C4-2B (cell line): Measurements from ENCODE around the gene CDKN2A.
A peak's percentile ranks its signal among the peaks of the same experiment; 100 is the strongest.

Experiments used
- CTCF ChIP-seq: fragments of 450-650 bp; conservative IDR thresholded peaks from 2 replicates; pipeline ENCODE4 v1.5.1; 2017; ENCODE audit warnings: mild to moderate bottlenecking
- ZFX ChIP-seq: fragments of 450-650 bp; IDR thresholded peaks from 2 replicates; pipeline ENCODE4 v1.6.1; 2017

GRCh38 chr9:21995666-21996398 is 1.6 kb upstream of the CDKN2A start:
- TF ChIP-seq CTCF, result peak; percentile 65
- TF ChIP-seq ZFX, result peak; percentile 81
